ENCODE data around the gene SMIM13.

Gene SMIM13

DNA sequence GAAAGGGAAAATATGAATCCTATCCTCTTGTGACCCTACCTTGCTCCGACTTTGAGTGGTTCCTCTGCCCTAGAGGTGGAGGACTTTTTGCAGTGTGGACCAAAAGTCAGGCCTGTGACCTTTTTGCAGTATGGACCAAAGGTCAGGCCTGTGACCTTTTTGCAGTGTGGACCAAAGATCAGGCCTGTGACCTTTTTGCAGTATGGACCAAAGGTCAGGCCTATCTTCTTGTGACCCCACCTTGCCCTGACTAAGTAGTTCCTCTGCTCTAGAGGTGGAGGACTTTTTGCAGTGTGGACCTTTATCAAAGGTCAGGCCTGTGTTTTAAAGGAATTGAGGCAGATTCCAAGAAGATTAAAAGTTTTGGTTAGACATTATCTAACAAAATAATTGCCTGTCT is 28.7 kb downstream of the SMIM13 start:
- DNase-seq (ENCODE audit: low spot score): no peak

DNA sequence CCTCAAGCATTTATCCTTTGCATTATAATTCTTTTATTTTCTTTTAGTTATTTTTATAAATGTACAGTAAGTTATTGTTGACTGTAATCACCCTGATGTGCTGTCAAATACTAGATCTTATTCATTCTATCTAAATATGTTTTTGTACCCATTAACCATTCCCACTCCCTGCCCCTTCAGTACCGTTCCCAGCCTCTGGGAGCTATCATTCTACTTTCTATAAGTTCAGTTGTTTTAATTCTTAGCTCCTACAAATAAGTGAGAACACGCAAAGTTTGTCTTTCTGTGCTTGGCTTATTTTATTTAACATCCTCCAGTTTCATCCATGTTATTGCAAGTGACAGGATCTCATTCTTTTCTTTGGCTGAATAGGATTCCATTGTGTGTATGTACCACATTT is 30.3 kb downstream of the SMIM13 start:
- no peak for DNase-seq (ENCODE audit: low spot score)

DNA sequence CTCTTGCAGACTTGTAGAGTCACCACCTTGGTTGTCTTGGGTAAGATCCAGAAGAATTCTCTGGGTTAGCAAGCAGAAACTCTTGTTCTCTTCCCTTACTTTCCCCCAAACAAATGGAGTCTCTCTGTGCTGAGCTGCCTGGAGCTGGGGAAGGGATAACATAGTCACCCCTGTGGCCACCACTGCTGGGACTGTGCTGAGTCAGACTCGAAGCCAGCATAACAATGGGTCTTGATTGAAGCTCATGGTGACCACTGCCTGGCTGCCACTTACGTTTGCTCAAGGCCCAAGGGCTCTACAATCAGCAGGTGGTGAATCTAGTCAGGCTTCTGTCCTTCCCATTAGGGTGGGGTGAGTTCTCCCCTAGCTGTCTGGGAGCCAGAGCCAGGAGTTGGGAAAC is 33.2 kb downstream of the SMIM13 start:
- DNase-seq (ENCODE audit: low spot score): no peak

DNA sequence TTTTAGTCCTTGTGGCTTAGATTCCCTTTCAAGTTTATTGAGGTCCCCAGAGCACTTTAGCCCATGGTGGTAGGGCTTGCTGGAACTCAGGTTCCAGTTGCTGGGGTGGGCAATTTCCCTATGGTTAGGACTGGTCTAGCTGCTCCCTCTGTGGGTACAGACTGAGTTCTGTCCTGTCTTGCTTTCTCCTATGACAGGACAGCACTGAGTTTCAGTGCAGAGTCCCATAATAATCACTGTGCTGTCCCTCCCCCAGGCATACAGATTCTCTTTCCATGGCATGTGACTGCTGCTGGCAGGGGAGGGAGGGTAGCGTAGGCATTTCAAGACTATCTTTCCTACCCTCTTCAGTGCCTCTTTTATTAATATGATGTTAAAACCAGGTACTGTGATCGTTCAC is 35.0 kb downstream of the SMIM13 start:
- no peak for DNase-seq (ENCODE audit: low spot score)

DNA sequence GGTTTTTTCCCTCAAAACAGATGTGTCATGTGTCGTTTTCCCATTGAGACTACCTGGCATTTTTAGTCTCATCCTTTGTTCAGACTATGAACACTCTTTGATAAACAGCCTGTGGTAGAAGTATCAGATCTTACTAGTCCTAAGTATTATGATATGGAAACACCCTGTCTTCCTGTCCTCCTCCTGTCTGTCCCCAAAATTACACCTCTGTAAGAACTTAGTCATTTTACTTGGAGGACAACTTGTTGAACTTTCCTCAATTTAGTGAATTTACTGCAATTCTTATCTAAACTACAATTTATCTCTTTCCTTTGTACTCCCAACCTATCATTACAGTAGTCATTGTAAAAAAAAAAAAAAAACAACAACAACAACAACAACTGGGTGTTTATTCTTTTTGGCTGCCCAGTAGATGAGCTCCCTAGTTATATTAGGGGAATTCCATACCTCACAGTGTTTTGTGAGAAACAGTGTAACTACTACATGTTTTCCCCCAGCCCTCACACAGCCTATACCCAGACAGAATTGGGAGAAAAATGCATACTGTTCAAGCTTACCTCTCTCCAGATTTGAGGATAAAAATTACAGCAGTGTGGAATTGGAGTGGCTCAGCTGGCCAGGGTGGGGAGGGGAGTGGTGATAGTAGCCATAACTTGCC is 36.4 kb downstream of the SMIM13 start:
- no peak for DNase-seq (ENCODE audit: low spot score)

DNA sequence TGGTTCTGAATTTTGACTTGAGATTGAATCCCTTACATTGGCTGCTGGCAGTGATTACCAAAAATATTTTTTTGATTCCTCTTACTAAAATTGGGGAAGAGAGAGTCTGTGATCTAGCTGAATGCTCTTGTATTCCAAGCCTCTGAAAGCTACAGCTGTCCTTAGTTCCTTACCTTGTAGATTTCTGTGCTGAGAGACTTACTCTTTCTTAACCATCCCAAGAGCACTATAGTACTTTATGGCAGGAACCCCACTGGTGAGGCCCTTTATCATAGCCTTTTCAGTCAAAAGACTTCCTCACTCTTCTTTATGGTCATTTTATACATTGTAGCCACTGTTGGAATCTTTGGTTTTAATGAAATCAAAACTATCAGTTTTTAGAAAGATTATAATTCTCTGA is 37.0 kb downstream of the SMIM13 start:
- DNase-seq (ENCODE audit: low spot score): no peak

DNA sequence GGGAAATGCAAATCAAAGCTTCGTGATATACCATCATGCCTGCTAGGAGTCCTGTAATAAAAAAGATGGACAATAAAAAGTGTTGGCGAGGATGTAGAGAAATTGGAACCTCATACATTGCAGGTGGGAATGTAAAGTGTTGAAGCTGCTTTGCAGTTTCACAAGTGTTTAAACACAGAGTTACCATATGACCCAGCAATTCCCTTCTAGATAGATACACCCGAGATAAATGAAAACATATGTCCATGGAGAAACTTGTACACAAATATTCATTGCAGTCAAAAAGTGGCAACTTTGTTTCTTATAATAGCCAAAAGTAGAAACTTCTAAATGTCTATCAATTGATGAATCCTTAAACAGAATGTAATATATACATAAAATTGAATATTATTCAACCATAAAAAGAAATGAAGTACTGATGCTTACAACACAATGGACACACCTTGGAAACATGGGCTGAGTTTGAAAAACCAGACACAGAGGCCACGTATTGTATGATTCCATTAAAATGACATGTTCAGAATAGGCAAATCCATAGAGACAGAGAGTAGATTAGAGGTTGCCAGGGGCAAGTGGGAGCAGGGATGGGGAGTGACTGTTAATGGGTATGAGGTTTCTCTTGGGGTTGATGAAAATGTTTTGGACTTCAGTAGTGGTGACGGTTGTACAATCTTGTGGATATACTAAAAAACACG is 38.7 kb downstream of the SMIM13 start:
- DNase-seq (ENCODE audit: low spot score): no peak

DNA sequence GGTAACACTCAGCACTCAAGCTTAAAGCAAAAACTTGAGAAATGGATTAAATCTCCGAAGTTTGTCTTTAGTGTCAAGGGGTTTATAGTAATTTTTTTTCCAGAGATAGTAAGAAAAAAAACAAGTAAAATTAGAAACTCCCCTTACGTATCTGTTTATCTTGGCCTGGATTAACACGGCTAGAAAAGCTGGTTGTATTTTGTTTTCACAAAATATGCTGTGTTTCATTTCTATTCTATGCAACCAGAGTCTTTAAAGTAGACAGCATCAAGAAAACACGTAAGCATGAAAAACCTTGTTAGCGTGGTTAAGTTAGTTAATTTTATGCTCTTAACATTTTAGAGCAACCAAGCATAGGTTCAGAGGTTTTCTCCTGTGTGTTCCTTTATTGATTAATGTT is 39.6 kb downstream of the SMIM13 start:
- no peak for DNase-seq (ENCODE audit: low spot score)

DNA sequence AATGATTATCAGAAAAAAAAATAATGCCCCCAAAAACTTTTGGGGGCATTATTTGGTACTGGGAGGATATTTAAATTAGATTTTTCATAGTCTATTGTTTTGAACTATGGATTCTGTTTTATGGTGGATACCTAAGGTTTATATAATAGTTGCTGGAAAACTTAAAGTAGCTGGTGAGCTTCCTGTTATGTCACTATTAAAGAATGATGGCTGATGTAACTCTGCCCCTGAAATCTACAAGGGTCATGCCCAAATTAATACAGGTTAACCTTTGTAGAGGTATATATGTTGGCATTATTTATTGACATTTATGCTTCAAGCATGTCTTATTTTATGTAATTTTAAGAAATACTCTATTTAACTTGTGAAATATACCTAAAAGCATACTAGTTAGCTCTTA is 43.2 kb downstream of the SMIM13 start:
- DNase-seq (ENCODE audit: low spot score): no peak

DNA sequence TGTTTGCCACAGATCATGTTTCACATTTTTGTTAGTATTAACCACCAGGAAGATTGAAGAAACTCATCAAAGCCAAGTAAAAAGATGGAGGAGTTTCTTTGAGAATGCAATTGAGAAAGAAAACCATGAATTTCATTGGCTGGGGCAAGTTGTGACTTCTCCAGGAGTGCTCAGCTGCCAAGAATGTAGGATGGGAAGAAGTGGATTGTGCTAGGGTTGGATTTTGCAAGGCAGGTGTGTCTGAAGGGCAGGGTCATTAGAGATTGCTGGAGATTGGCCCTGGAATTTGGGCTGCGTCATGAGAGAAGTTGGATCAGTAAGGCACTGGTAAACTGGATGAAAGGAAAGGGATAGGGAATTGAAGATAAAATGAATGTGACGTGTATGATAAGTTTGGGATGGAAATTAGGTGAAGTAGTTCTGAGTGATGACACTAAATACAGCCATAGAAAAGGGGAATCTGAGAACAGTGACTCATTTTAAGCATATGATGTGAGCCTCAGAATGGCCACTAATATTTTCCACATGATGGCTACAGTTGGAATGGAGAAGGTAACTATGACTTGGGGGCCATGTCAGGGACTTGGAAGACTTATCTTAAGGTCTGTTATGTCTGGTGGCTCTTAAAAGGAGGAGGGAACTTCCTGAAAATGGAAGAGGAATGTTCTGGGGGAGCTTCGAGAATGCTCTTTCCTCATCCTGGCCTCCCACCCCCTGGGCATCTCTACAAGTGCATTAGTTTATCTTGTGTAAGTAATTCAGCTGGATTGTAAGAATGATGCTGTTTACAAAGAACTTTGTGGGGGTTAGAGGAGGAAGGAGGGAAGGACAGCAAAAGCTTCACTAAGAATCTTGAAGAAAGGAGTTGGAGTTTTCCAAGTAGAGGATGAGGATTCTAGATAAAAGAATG is 45.7 kb downstream of the SMIM13 start:
- DNase-seq (ENCODE audit: low spot score): peak; percentile 20

DNA sequence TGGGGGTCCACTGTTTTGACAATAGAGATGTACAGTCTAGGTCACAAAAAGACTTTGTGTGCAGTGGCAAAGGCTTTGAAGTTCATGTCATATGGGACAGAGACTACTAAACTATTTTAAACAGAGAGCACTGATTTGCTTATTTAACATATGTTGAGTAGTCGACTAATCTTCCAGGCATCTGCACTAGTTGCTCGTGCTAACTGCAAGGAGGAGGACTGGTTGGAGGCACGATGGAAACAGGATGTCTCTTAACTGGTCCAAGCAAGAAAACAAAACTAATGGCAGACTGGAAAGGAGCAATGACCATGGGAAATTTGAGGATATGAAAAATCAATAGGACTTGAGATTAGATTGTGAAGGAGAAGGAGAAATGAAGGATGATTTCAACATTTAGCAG is 46.4 kb downstream of the SMIM13 start:
- no peak for DNase-seq (ENCODE audit: low spot score)

DNA sequence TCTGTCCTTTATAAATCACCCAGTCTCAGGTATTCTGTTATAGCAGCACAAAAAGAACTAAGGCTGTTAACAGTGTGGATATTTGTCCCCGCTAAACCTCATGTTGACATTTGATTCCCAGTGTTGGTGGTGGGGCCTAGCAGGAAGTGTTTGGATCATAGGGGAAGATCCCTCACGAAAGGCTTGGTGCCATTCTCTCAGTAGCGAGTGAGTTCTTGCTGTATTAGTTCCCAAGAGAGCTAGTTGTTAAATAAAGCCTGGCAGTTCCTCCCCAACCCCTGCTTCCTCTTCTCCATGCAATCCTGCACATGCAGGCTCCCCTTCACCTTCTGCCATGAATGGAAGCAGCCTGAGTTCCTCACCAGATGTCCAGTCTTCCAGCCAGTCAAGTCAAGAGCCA is 47.7 kb downstream of the SMIM13 start:
- no peak for DNase-seq (ENCODE audit: low spot score)

DNA sequence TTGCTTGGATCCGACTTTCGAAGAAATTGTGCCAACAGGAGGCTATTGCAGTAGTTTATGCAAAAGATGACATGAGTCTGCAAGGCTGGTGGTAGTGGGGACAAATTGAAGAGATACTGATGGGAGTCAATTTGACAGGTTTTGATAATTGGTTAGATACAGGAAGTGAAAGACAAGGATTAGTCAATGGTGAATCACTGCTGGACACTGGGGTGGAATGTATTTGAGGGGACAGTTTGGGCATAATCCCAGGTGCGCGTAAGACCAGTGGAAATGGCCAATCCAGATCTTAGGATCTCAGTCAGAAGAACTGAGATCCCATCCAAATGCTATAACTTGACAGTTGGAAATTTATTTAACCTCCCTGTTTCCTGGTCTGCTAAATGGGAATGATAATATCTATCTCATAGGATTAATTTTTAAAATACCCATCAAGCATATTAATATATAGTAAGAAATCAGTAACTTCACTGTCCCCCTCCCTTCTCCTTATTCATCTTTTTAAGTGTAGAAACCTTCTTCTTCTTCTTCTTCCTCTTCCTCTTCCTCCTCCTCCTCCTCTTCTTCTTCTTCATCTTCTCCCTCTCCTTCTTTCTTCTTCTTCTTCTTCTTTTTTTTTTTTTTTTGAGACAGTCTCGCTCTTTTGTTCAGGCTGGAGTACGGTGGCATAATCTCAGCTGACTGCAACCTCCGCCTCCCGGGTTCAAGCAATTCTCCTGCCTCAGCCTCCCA is 48.8 kb downstream of the SMIM13 start:
- DNase-seq (ENCODE audit: low spot score): no peak

DNA sequence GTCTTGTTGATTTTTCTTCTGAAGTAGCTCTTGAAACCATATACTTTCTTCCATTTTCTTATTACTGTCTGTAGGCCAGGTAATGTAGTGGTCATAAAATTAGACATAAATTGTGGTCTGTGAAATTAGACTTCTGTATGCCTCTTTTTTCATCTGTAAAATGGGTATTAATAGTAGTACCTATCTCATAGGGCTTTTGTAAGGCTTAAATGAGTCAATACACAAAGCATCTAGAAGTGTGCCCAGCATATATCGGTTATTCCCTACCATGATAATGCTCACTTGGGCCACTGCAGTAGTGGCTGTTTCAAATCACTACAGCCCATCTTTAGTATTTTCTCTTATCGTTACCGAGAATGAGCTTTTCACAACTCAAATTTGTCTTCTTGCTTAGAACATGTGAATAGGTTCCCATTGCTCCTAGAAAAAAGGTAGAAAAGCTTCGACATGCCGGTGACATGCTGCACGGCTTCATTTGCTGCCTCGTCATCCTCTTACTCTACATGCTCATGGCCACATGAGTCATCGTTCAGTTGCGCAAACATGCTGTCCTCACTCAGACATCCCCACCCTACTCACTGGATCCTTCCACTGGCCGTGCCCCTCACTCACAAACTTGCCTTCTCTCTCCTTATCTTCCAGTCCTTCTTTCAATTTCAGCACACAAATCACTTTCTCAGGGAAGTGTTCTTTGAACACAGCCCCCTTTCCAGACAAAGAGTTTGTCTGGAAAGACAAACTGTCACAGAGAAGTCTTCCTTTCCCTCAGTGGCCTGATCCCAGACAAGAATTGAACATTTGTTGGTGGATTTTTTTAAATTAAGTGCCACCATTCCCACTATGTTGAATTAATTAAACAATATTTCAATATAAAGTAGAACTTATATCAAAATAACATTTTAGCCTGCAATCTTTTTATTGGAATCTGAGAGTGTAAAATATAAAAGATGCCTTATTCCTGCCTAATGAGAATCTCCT is 50.0 kb downstream of the SMIM13 start:
- DNase-seq (ENCODE audit: low spot score): peak; percentile 89

DNA sequence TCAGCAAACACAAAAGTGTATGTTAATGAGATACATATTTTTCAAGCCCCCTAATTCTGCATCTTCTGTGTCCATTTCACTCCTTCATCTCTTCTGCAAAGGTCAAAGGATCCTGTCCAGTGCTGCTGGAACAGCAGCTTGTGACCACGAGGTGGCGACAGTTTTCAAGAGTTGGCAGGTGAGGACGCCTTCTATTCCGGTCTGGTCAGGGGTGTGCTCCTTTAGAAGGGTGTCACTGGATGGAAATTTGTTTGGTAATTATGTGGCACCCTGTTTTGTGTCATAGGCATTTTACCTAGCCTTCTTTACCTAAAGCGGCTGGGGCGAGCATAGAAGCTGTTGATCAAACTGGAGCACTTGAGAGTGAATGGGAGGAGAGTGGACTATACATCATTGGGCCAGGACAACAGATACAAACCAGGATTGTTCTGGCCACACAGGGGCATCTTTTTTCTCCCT is 50.8 kb downstream of the SMIM13 start:
- DNase-seq (ENCODE audit: low spot score): peak; percentile 81

DNA sequence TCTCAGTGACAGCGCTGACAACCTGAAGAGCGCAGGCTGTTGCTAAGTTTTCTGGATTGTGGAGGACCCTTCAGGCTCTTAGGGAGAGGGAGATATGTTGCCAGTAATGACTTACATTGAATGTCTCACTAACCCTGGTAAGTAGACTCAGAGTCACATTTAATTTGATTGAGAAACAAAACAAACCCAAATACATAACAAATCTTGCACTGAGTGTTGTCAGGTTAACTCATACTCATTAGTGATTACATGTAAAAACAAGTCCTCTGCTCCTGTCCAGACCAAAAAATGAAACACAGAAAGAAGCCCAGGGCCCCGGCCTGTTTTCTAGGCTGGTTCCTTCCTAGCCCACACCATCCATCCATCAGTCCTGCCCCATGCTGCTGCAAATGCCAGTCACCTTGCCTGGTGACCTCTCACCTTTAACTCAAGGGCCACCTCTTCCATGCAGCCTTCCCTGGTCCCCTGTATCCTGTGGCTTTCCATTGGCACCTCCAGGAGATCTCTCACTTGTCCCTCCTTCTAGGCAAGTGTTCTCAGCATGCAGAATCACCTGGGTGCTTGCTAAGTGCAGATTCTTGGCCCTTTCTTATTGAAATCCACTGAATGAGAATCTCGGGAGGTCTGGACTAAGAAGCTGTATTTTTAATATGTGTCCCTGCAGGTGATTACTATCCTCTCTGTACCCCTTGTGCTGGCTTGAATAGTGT is 52.6 kb downstream of the SMIM13 start:
- DNase-seq (ENCODE audit: low spot score): no peak

DNA sequence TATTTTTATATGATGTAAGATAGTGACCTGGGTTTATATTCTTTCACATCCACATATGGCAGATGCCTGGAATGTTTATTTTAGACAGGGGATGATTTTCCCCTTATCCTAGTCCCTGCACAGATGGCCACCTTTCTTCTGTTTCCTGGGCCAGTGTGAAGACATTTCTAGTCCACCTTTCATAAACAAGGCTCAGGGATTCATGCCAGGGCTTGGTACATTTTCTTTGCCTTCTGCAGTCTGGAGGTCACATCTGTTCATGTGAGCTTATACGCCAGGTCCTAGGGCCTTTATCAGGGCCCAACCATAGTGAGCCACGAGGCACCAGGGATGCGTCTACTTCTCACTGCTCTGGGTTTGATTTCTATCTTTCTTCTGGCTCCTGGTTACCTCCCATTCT is 55.9 kb downstream of the SMIM13 start:
- DNase-seq (ENCODE audit: low spot score): no peak

DNA sequence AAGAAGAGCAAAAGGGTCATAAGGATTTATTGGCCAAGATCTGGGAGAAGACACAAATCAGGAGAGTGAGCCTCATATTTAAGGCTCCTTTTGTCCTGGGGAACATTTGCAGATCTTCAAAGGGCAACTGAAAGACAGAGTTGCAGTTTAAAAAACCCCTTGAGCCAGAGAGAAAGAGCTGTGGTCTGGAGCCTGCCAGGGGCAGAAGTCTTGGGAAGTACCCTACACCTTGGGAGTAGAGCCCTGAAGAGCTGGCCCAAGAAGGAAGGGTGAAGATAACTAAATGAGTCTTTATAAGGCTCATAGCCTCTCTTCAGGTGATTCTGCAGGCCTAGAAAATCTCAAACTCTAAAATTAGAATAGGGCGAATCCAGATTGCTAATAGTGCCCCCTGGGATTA is 57.9 kb downstream of the SMIM13 start:
- no peak for DNase-seq (ENCODE audit: low spot score)

DNA sequence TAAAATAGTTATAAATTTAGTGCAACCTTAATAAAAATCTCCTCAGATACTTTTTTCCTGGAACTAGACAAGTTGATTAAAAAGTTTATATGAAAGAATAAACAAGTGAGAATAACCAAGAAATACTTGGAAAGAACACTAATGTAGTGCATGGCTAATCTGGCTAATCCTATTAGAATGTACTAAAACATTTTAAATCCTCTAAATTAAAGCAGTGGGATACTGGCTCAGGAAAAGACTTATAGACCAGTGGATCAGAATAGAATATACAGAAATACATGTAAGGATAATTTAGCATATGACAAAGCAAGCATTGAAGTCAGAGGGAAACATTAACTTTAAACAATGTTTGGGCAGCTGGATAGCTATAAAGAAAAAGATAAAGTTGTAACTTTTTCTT is 58.9 kb downstream of the SMIM13 start:
- DNase-seq (ENCODE audit: low spot score): no peak

DNA sequence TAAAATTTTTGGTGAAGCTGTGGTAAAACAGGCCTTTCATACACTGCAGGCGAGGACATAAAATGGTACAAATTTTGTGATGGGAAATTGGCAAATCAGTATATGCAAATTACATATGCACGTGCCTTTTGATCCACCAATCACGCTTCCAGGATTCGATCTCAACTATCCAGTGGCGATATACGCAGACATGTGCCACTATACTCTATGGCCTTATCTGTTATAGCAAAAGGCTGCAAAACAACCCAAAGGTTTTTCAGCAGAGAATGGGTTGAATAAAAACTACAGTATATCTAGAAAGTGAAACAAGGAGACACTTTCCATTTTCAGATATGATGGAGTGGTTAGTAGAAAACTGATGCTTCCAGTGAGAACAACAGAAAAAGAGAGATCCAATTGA is 59.8 kb downstream of the SMIM13 start:
- DNase-seq (ENCODE audit: low spot score): no peak
